ENCODE results near the gene DDX1. TPM values are rescaled to one million over a fixed set of nuclear protein-coding genes. Genes with fewer than 3 reads are reported as not detected.

The DDX1 gene
- total and polyA plus RNA-seq, 2 donors from 2014 or later: 84.0 to 90.0 TPM

GRCh38 chr2:15674637-15675455 lies 83.2 kb downstream of the DDX1 start:
- H3K4me1 ChIP-seq (ENCODE audit: control insufficient read depth in 2 of 3, insufficient read depth in 2 of 3, low read depth in 1 of 3, low read length in 3 of 3): peaks cover 0 to 10% (median 3%) of the 10 kb centered on the region in 3 donors
- H3K36me3 ChIP-seq (ENCODE audit: control insufficient read depth in 2 of 3, insufficient read depth in 3 of 3, low read length in 3 of 3): no peaks in the 10 kb centered on the region
- FAIRE-seq (no peak), DNase-seq (no peak)
- H3K4me3 ChIP-seq (ENCODE audit: low read length in 3 of 3): no peak overlapping the region
- H3K9me3 ChIP-seq (ENCODE audit: control insufficient read depth in 2 of 3, insufficient read depth in 1 of 3, low read length in 3 of 3): no peaks in the 10 kb centered on the region
- intact Hi-C loops (cut with DNase I): no loop called here
- no peak for TF ChIP-seq CTCF (IDR thresholded peaks at IDR 0.05; ENCODE audit: borderline replicate concordance, extremely low read depth, insufficient read depth)
- no peaks in the 10 kb centered on the region for H3K27me3 ChIP-seq (ENCODE audit: control insufficient read depth, insufficient read depth, low read length)
- H3K9ac ChIP-seq (ENCODE audit: low read length in 3 of 3): no peak overlapping the region
- no peak overlapping the region for H3K27ac ChIP-seq (ENCODE audit: low read depth in 2 of 2, low read length in 2 of 2)

- Histone ChIP-seq H3K4me1 (ENCODE audit: control insufficient read depth in 2 of 3, insufficient read depth in 2 of 3, low read depth in 1 of 3, low read length in 3 of 3) (peaks cover 0 to 10% (median 3%) of the 10 kb centered on the region in 3 donors), H3K36me3 (ENCODE audit: control insufficient read depth in 2 of 3, insufficient read depth in 3 of 3, low read length in 3 of 3) (no peaks in the 10 kb centered on the region), H3K9ac (ENCODE audit: low read length in 3 of 3) (no peak overlapping the region), H3K27ac (ENCODE audit: low read depth in 2 of 2, low read length in 2 of 2) (no peak overlapping the region), H3K27me3 (ENCODE audit: control insufficient read depth, insufficient read depth, low read length) (no peaks in the 10 kb centered on the region), H3K4me3 (ENCODE audit: low read length in 3 of 3) (no peak overlapping the region), H3K9me3 (ENCODE audit: control insufficient read depth in 2 of 3, insufficient read depth in 1 of 3, low read length in 3 of 3) (no peaks in the 10 kb centered on the region)
- FAIRE-seq (no peak), DNase-seq (no peak)
- no peak for TF ChIP-seq CTCF (IDR thresholded peaks at IDR 0.05; ENCODE audit: borderline replicate concordance, extremely low read depth, insufficient read depth)
- intact Hi-C loops (cut with DNase I): no loop called here
These were observed 84.0 kb downstream of the DDX1 start for GRCh38 chr2:15675456-15676195.

GRCh38 chr2:15677141-15677843 lies 85.6 kb downstream of the DDX1 start:
- H3K9ac ChIP-seq (ENCODE audit: low read length in 3 of 3): no peak overlapping the region
- peak in 3 of 5 donors; percentile 68 to 86 (median 85) for DNase-seq

More at GRCh38 chr2:15677141-15677843, 85.6 kb downstream of the DDX1 start:
- H3K9me3 ChIP-seq (ENCODE audit: control insufficient read depth in 2 of 3, insufficient read depth in 1 of 3, low read length in 3 of 3): no peaks in the 10 kb centered on the region
- peaks cover 0 to 10% (median 3%) of the 10 kb centered on the region in 3 donors for H3K4me1 ChIP-seq (ENCODE audit: control insufficient read depth in 2 of 3, insufficient read depth in 2 of 3, low read depth in 1 of 3, low read length in 3 of 3)
- no peak overlapping the region for H3K4me3 ChIP-seq (ENCODE audit: low read length in 3 of 3)
- FAIRE-seq: no peak
- TF ChIP-seq CTCF (IDR thresholded peaks at IDR 0.05; ENCODE audit: borderline replicate concordance, extremely low read depth, insufficient read depth): no peak
- H3K36me3 ChIP-seq (ENCODE audit: control insufficient read depth in 2 of 3, insufficient read depth in 3 of 3, low read length in 3 of 3): no peaks in the 10 kb centered on the region
- intact Hi-C loops (cut with DNase I): no loop called here
- H3K27ac ChIP-seq (ENCODE audit: low read depth in 2 of 2, low read length in 2 of 2): no peak overlapping the region
- H3K27me3 ChIP-seq (ENCODE audit: control insufficient read depth, insufficient read depth, low read length): no peaks in the 10 kb centered on the region

Measured in kidney (tissue), 14 donors.